GM12892 (cell line): ENCODE data around the gene RER1. TPM values are rescaled to one million over a fixed set of nuclear protein-coding genes. Genes with fewer than 3 reads are reported as not detected.

ENCODE experiments used
- DNase-seq: peaks from one replicate; pipeline ENCODE4 v3.0.0; 2011; ENCODE audit not compliant: insufficient read length
- FAIRE-seq: peaks from 2 replicates; lab custom pipeline; 2011; peaks lifted over from hg19 to GRCh38; lab: Jason Lieb, UNC
- POLR2A ChIP-seq: IDR thresholded peaks from 2 replicates; pipeline ENCODE4 v1.6.1; 2011; ENCODE audit warnings: low read depth, low read length, control low read depth
- POLR2AphosphoS5 ChIP-seq: IDR thresholded peaks from 2 replicates; pipeline ENCODE4 v1.6.1; 2011; ENCODE audit warnings: low read depth, low read length, control low read depth
- TAF1 ChIP-seq: IDR thresholded peaks from 2 replicates; pipeline ENCODE4 v1.6.1; 2011; ENCODE audit warnings: low read depth, mild to moderate bottlenecking, control low read depth, low read length, borderline replicate concordance
- polyA plus RNA-seq: library from polyadenylated mRNA; unstranded; fragments of >200 nt; gene quantifications from one replicate; pipeline ENCODE4 v1.2.1, GENCODE V29; 2012; ENCODE audit warnings: missing spikeins, inconsistent platforms; ENCODE audit not compliant: missing spikeins

The RER1 gene, protein sequence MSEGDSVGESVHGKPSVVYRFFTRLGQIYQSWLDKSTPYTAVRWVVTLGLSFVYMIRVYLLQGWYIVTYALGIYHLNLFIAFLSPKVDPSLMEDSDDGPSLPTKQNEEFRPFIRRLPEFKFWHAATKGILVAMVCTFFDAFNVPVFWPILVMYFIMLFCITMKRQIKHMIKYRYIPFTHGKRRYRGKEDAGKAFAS
- polyA plus RNA-seq: 91.1 TPM

DNA sequence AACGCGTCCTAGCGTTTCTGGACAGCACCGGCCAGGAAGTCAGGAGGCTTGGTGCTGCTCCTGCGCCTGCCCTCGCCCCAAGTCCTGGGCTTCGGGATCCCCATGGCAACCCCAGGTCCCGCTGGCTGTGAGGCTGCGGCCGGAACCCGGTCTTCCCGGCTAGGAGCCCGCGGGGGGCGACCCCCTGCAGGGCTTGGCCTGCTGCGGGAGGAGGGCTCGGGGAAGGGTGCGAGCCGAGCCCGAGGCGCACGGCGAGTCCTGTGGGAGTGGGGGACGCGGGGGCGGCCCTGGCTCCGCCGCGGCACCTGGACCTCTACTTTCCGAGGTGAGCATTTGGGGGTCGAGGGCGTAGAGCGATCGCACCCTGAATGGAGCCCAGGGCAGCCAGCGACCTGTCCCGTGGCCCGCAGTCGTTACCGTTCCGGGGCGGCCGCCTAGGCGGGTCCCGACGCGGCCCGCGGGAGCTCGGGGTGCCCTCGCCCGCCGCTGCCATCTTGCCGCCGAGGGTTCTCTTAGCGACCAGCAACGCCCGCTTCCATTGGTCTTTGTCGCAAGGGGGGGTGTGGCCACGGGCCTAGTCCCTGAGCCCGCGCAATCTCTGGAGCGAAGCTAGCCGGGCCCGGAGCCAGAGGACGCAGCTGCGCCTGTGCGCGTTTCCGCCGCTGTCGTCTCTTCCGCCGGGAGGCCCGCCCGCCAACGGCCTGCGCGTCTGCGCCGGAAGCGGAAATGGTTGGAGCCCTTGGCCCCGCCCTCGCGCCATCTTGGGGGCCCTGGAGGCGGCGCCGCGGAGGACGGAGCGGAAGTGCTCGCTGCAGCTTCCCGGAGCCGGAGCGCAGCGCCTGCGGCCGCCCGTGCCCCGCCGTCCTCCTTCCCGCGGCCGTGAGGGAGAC is at the start of gene RER1, which contains the start of gene MORN1:
TSS of gene RER1 (plus strand) at position 801 of the 890 bp plus-strand sequence. CDS start 3,950 bp downstream, outside the sequence.
TSS of gene MORN1 (minus strand) at position 514 of the 890 bp plus-strand sequence. CDS start at position 493, 21 bp downstream.
- FAIRE-seq: peak; percentile 97
- TF ChIP-seq TAF1 (no peak; the same call in 1 of the 2 replicates), POLR2A (peak; percentile 91; the same call in 1 of the 2 replicates), POLR2AphosphoS5 (peak; percentile 75)

DNA sequence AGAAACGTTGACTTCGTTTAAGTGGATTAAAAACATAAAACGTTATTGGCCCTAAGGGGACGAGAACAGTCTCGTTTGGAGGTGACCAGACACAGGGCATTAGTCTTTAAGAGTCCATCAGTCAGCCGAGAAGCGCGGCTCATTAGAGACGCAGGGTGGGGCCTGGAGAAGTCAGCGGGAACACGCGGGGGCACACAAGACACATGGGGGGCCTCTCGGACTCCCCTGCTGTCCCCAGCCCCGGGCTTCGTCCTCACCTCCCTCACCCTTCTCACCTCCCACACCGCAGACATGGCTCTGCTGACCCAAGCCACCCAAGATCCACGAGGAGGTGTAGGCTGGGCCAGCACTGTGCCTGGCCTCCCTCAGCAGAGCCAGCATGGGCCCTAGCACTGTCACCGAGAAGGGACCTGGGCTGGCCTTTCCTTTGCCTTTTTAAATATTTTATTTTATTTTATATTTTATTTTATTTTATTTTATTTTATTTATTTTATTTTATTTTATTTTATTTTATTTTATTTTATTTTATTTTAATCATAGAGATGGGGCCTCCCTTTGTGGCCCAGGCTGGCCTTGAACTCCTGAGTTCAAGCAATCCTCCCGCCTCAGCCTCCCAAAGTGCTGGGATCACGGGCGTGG is 49.1 kb upstream of the RER1 start:
- DNase-seq (no peak), FAIRE-seq (no peak)
- TF ChIP-seq TAF1 (no peak), POLR2AphosphoS5 (no peak), POLR2A (no peak)

More for the DNA sequence above, at the start of gene RER1, which contains the start of gene MORN1:
- peak; percentile 99 for DNase-seq

DNA sequence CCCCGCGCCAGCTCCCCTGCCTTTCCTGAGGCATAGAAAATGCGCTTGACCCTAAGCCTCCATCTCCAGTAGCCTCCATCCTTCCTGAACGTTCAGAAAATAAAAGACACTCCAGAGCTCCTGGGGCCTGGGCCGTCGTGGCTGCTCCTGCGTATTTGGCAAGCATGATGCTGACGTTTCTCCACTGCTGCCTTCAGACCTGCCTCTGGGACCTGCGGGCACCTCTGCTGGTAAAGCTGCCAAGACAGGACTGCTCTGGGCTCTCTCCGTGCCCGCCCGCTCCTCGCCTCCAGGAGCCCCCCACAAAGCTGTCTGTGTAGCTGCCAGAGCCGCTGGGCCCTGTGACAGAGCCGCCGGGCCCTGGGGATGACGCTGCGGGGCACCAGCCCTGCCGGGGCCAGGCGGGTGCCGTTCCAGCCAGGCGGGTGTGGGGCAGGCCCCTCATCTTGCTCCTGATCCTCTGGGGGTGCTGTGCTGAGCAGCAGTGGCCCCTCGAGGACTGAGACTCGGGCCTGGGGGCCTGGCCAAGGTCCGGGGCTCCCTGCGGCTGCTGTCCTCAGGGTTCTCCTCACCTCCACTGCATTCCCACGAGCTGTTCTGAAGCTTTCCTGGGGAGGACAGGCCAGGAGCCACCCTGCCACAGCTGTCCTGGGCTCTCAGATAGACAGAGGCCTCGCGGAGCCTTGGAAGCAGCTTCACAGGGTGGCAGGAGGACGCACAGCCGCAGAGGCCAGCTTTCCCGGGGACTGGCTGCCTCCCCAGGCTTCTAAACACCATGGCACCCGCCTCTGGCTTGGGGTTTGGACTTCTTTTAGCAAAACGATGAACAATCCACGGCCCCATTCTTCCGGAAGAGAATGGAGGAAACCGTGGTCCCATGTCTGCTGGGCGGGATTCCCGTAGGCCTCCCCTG is 48.4 kb upstream of the RER1 start:
- FAIRE-seq: no peak

DNA sequence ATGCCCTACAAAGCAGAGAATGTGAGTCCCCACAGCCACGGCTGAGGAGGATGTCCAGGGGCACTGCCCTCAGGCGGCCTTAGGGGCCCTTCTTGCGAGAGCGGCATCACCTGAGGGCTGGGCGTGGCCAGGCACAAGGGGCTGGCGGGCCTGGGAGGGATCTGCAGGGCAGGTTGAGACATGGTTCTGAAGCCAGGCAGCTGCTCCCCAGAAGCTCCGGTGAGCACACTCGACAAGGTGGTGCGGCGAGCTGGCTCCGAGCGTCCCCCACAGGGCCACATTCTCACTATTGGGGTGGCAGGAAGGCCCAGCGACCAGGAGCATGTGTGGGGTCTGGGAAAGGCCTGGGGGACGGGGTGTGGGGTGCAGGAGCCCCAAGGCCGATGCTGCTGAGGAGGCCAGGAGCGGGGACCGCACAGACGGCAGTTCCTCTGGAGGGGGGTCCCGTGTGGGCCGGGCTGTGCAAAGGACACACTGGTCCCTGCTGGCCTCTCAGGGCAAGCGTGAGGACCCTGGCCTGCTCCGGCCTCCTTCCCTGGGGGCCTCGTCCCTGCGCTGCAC is 47.4 kb upstream of the RER1 start:
- FAIRE-seq: no peak
- DNase-seq: no peak
- TF ChIP-seq TAF1 (no peak), POLR2AphosphoS5 (no peak), POLR2A (no peak)

More for the DNA sequence above, 48.4 kb upstream of the RER1 start:
- TF ChIP-seq TAF1: no peak
- TF ChIP-seq POLR2AphosphoS5: no peak
- no peak for TF ChIP-seq POLR2A
- no peak for DNase-seq

DNA sequence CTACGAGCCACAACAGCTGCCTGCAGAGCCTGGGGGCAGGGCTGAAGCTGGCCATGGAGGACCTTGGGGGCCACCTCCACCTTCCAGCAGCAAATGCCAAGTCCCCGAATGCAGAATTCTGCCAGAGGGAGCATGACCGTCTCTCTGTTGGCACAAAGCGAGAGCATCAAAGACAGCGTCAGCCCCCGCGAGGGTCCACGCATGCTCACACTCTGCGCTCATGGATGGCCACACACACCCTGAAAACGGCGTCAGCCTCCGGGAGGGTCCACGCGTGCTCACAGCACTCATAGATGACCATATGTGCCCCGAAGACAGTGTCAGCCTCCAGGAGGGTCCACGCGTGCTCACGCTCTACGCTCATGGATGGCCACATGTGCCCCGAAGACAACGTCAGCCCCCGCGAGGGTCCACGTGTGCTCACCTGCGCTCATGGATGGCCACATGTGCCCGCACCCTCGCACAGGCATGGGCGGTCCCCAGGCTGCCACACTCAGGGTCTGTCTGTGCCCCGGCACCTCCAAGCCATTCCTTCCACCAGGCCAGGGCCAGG is 46.8 kb upstream of the RER1 start:
- FAIRE-seq: no peak
- no peak for TF ChIP-seq POLR2AphosphoS5
- TF ChIP-seq POLR2A: no peak
- no peak for TF ChIP-seq TAF1
- no peak for DNase-seq

DNA sequence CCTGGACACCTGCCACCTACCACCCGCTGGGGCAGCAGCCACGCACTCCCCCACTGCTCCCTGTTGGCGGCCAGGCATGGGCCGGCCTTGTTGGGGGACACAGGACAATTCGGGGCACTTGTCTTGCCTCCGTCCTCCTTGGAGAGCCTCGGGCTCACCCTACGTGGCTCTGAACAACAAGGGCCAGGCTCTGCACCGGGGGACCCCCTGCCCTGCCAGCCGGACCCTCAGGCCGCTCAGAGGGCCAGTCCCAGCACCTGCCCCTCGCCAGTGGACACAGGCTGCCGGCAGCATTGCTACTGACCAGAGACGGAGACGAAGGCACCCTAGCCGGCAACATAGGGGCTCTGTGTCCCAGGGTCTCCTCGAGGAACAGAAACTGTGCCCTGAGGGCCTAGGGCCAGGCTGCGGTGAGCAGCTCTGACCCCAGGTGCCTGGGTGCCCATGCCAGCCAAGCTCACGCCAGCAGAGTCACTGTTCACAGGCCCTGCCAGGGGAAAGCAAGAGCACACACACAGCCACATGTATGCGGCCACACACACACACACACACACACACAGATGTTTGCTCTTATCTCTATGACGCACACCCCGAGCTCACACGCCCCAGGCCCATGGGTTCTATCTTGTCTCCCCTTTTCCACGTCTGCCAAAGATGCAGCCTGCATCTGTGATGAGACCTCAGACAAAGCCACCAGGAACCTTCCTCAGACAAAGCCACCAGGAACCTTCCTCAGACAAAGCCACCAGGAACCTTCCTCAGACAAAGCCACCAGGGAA is 46.2 kb upstream of the RER1 start:
- TF ChIP-seq POLR2AphosphoS5 (no peak), POLR2A (no peak), TAF1 (no peak)
- no peak for FAIRE-seq

DNA sequence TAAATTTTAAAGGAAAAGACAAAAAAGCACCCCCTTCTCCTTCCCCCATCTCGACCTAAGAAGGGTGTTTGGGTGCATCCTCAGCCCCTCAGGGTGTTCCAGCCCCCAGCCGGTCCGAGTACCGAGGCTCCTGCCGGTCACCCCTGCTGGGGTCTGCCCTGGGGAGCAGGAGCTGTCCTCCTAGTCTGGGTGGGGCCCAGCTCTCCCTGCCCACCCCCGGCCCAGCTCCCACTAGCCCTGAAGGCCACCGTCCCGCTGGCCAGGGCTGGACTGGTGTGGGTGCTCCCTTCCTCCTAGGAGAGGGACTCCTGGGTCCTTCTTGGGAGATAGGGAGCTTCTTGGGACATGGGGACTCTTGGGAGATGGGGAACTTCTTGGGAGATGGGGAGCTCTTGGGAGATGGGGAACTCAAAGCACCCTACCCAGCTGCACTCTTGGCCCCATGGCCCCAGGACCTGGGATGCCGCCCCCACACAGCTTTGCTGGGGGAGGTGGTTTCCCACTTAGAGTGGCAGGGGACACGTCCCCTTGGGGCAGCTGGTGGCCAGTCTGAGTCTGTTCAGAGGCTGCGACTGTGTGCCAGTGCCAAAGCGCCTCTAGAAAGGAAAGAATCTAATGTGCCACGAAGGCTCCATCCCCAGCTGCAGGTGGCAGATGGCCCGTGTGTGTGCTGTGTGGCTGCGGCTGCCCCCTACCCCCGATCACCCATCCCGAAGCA is 44.8 kb upstream of the RER1 start:
- DNase-seq: no peak
- no peak for FAIRE-seq
- TF ChIP-seq TAF1 (no peak), POLR2AphosphoS5 (no peak), POLR2A (no peak)

More for the DNA sequence above, 46.2 kb upstream of the RER1 start:
- DNase-seq: no peak

DNA sequence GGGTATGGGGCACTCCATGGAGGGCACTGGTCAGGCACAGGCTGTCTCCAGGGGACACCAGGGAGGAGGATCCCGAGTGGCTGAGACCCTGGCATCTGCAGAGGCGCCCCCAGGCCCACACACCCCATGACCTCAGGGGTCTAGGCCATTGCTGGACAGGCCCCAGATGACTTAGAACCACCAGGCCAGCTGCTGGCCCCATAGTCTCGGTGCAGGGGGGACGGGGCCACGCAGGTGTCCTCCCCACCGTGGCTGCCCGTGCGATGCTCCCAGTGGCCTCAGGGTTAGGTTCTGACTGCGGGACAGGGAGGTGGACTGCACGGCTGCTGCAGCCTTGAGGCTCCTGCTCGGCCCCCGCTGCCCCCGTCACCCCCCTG is 44.2 kb upstream of the RER1 start:
- FAIRE-seq: no peak
- TF ChIP-seq POLR2A: no peak
- TF ChIP-seq TAF1: no peak
- TF ChIP-seq POLR2AphosphoS5: no peak

DNA sequence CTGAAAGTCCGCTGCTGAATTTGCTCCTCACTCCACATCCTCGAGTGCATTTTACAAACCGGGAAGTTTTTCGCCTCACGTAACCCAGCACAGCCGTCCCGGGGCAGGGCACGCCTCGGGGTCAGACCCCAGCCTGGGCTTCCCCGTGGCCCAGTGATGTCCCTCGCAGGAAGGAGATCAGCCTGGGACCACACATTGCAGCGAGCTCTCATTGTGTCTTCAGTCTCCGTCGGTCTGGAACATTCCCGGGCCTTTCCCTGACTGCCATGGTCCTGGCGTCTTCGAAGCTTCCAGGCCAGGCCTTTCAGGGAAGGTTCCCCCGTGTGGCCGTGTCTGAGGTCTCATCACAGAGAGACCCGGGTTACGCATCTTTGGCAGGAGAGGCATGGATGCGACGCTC is 43.7 kb upstream of the RER1 start:
- DNase-seq (no peak), FAIRE-seq (no peak)
- TF ChIP-seq POLR2A (no peak), TAF1 (no peak), POLR2AphosphoS5 (no peak)

More for the DNA sequence above, 44.2 kb upstream of the RER1 start:
- DNase-seq: no peak
